ENCODE measurements around the gene PRPSAP1.
A peak's percentile ranks its signal among the peaks of the same experiment; 100 is the strongest.
"Not testable (repeated sequence)": the region's sequence is repeated elsewhere in the genome, so short reads cannot be mapped to it uniquely, and the experiment has no call there.

PRPSAP1 gene

DNA sequence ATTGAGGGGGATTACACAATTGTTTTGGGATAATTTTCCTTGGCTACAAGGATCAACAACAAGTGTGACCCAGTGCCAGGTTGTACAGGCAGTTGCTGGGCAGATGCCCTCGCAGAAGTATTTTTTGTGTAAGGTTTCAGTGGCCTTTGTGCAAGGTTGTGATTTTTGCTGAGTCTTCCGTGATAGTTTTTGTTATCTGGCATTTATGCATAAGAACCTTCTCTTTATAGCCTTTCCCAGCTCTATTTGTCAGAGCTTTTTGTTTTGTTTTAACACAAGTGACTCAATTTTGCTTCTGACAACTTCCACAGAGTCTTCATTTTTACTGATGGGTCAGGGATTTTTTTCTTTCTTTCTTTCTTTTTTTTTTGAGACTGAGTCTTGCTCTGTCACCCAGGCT lies 6.7 kb upstream of the PRPSAP1 start:
- no peak for DNase-seq (ENCODE audit: low read depth)

DNA sequence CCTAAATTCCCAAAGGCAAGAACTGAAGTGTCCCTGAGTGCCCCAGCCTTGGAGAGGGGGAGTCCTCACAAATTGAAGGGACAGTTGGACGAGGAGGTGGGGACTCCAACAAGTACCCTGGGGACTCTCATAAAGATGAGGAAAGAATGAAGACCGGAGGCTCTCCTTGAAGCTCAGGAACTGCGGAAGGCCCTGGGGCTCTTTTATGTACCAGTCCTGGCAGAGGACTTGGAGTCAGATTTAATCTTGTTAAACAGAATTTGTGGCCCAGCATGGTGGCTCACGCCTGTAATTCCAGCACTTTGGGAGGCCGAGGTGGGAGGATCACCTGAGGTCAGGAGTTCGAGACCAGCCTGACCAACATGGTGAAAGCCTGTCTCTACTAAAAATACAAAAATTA lies 6.1 kb upstream of the PRPSAP1 start:
- not testable (repeated sequence) for DNase-seq (ENCODE audit: low read depth)

DNA sequence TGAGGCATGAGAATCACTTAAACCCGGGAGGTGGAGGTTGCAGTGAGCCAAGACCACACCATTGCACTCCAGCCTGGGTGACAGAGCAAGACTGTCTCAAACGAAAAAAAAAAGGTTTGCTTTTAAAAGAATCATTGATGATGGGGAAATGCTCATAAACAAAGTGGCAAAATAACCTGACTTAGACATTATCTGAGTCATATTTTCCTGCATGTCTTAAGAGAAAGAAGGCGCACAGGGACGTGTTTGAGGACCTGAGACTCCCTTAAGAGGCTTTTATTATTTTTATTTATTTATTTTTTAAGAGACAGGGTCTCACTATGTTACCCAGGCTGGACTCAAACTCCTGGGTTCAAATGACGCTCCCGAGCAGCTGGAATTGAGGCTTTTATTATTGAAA lies 5.7 kb upstream of the PRPSAP1 start:
- DNase-seq (ENCODE audit: low read depth) = no peak

DNA sequence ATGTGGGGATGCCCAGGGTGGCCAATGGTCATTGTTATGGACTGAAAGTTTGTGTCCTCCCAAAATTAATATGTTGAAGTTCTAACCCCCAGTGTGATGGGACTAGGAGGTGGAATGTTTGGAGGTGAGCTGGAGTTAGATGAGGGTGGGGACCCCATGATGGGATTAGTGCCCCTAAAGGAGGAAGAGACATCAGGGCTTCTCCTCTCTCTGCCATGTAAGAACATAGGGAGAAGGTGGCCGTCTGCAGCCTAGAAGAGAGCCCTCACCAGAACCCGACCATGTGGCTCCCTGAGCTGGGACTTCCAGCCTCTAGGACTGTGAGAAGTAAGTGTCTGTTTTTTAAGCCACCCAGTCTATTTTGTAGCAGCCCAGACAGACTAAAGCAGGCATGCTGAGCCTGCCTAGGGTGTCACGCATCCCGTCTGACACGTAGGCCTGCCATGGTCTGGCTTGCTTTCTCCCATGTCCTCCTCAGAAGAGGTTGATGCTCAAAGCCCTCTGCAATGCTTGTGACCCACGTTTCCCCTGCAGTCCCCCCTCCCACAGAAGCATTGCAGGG lies 4.0 kb upstream of the PRPSAP1 start:
- DNase-seq (ENCODE audit: low read depth) = no peak

- DNase-seq (ENCODE audit: low read depth) = no peak
These were observed 3.2 kb upstream of the PRPSAP1 start for GRCh38 chr17:76356803-76357456.

DNA sequence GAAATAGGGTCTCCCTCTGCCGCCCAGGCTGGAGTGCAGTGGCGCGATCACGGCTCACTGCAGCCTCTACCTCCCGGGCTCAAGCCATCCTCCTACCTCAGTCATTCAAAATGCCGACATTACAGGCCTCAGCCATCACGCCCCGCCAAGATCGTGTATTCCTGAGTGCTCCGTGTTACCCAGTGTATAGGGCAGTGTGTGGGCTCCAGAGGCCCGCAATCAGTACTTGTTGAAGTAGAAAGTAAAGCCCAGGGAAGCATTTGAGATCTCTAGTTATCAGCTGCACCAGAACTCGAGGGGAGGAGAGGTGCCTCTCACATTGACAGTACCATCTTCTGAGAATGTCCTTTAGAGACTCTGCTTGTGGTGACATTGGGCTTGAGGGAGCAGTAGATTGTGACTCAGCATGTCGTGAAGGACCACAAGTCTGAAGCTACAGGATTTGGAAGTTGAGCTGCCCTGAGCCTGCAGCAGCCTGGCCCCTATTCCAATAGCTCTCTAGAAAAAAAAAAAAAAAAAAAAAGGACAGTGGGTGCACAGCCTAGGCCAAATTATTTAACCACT lies 1.1 kb upstream of the PRPSAP1 start:
- peak; percentile 34 for DNase-seq (ENCODE audit: low read depth)

DNA sequence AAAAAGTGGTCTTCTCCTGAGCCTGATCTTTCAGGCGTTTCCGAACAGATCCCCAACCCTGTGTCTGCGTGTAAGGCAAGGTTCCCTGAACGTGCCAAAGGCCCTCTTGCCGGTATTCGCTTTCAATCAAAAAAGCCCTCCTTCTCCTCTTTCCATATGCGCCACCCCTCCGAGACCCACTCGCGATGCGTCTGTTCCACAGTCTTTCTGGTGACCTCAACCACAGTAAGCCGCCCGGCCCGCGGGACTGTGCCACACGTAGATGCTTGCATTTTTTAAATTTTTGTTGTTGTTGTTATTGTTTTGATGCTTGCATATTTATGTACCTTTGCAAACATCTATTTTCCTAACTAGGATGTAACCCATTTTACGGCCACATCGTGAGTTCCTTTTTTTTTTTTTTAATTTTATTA lies 607 bp upstream of the PRPSAP1 start:
- no peak for DNase-seq (ENCODE audit: low read depth)

DNA sequence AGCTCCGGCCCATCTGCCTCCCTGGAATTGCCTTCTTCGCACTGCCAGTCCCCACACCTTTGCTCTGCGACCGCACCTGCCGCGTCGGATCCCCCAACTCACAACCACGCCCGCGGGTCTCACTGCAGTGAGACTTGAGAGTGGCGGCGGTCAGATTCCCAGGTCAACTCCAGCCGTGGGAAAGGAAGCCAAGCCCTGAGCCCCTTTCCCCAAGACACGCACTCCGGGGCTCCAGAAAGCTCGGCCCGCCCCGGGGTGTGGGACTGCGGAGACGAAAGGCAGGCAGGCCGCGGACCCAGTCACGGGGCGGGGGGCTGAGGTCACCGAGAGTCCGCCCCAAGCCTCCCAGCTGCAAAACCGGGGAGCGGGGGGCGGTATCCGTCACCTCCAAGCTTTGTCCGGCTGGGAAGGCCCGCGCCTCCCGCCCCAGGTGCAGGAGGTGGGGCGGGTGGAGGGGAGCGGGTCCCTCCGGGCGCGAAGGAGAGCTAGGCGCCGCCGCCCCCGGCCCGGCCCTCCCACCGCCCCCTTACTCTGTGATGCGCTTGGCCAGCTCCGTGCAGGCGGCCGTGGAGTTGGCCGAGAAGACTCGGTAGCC lies 615 bp downstream of the PRPSAP1 start:
- DNase-seq (ENCODE audit: low read depth) = peak; percentile 29

- peak; percentile 30 for DNase-seq (ENCODE audit: low read depth)
These were observed 2.1 kb downstream of the PRPSAP1 start for GRCh38 chr17:76351526-76352071.

DNA sequence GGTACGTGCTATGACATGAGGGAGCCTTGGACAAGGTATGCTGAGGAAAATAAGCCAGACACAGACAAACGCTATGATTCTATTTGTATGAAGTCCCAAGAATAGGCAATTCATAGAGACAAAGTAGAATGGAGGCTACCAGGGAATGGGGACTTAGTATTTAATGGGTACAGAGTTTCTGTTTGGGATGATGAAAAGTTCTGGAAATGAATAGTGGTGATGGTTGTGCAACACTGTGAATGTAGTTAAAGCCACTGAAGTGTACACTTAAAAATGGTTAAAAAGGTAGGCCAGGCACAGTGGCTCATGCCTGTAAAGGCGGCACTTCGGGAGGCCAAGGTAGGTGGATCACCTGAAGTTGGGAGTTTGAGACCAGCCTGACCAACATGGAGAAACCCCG lies 3.3 kb downstream of the PRPSAP1 start:
- DNase-seq (ENCODE audit: low read depth) = no peak

DNA sequence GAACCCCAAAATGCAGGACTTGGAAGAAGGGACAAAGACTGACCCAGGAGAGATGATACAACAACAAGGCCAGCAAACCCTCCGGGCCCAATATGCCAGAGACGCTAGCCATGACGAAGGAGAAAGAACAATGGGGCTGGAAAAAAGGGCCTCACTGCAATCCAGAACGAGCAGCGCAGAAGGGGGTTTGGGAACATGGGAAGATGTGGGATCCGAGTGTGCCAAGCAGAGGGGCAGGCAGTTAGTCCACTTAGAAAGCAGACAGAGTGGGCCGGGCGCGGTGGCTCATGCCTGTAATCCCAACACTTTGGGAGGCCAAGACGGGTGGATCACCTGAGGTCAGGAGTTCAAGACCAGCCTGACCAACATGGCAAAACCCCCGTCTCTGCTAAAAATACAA lies 6.8 kb downstream of the PRPSAP1 start:
- DNase-seq (ENCODE audit: low read depth) = not testable (repeated sequence)

GRCh38 chr17:76345377-76345974 lies 8.2 kb downstream of the PRPSAP1 start:
- no peak for DNase-seq (ENCODE audit: low read depth)

DNA sequence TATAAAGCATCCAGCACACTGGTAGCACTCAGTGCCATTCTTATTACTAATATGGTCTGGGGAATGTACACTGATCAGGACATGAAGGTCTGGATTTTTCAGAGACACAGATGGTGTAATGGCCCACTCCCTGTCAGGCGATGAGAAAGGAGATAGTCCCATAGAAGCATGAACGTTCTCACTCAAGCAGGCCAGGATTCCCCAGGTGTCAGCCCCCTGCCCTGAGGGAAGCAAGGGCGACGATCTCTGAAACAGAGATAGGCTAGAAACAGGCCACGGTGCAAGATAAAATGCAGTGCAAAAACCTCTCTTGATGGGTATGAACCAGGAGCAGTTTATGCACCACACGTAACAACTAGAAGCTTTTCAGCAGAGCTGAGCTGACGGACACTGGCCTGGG lies 10.6 kb downstream of the PRPSAP1 start:
- DNase-seq (ENCODE audit: low read depth) = no peak

GRCh38 chr17:76341301-76341700 lies 12.4 kb downstream of the PRPSAP1 start:
- DNase-seq (ENCODE audit: low read depth) = no peak

DNA sequence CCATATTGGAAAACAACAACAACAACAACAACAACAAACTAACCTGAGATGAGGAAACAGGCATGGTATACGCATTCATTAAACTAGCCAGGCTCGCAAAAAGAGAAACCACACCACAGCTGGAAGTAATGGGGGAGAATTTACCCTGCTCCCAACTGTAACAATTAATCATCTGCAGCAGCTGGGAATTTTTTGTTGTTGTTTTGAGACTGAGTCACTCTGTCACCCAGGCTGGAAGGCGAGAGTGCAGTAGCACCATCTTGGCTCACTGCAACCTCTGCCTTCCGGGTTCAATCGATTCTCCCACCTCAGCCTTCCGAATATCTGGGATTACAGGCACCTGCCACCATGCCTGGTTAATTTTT lies 16.3 kb downstream of the PRPSAP1 start:
- peak; percentile 59 for DNase-seq (ENCODE audit: low read depth)

GRCh38 chr17:76336756-76337412 lies 16.8 kb downstream of the PRPSAP1 start:
- DNase-seq (ENCODE audit: low read depth) = no peak

- no peak for DNase-seq (ENCODE audit: low read depth)
These were observed 17.9 kb downstream of the PRPSAP1 start for GRCh38 chr17:76335716-76336381.

GRCh38 chr17:76333673-76334505 lies 19.8 kb downstream of the PRPSAP1 start:
- DNase-seq (ENCODE audit: low read depth) = no peak

DNA sequence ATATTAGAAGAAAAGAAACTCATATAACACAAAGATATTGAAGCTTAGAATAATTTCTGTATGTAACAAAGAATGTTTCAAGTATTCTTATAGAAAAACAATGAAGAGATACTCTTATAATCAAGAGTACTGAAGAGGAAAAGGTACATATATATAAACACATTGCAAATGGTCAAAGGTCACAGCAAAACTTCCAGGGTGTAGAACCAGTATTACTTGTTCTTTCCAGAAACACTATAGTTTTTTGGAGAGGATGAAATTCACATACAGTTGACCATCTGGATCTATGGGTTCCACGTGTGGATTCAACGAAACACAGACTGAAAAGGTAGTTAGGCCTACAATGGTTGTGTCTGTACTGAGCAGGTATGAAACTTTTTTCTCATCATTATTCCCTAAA lies 22.6 kb downstream of the PRPSAP1 start:
- DNase-seq (ENCODE audit: low read depth) = no peak

DNA sequence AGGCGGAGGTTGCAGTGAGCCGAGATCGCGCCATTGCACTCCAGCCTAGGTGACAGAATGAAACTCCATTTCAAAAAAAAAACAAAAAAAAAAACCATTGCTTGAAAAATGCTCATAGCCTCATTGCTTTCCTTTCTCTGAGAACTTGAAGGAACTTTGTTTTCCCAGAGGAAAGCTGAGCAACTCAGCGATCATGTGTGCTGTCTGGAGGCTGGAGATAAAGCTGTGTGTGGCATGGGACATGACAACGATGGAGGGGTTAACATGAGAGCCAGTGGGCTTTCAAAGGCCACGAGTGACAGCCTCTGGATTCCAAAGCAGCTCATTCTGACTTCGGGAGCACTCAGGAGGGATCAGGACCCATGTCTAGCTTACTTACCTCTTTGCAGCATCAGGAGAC lies 24.1 kb downstream of the PRPSAP1 start:
- DNase-seq (ENCODE audit: low read depth) = no peak

- DNase-seq (ENCODE audit: low read depth) = no peak
These were observed 26.0 kb downstream of the PRPSAP1 start for GRCh38 chr17:76327696-76328095.

Measured in EH (cell line).